Measurements from ENCODE around the gene BRD3. TPM values are rescaled to one million over a fixed set of nuclear protein-coding genes. Genes with fewer than 3 reads are reported as not detected.

Gene BRD3
- total RNA-seq, 2 experiments from 2014 or later = 33.8 to 39.2 TPM

GRCh38 chr9:134004131-134004873, 63.5 kb downstream of the BRD3 start:
- CTCF ChIA-PET = interaction anchor here (2.4 kb wide), 1 partner anchor 10 kb away, joined by 12 read pairs; no protein-coding TSS in a partner anchor
- no peak overlapping the region for H3K4me3 Mint-ChIP-seq
- no peak for ATAC-seq
- intact Hi-C loops (cut with DNase I, micrococcal nuclease) = no loop called here
- POLR2A ChIA-PET = no interaction called here
- H3K9me3 Mint-ChIP-seq (ENCODE audit: low read depth) = no peaks in the 10 kb centered on the region
- DNase-seq = no peak
- no peaks in the 10 kb centered on the region for H3K4me1 Mint-ChIP-seq
- H3K36me3 Mint-ChIP-seq (ENCODE audit: low read depth) = no peaks in the 10 kb centered on the region
- peaks cover 2% of the 10 kb centered on the region for H3K27me3 Mint-ChIP-seq
- H3K27ac Mint-ChIP-seq = no peak overlapping the region

GRCh38 chr9:134003237-134003636, 64.6 kb downstream of the BRD3 start:
- no peaks in the 10 kb centered on the region for H3K4me1 Mint-ChIP-seq
- CTCF ChIA-PET = no interaction called here

GRCh38 chr9:134002796-134003195, 65.0 kb downstream of the BRD3 start:
- H3K9me3 Mint-ChIP-seq (ENCODE audit: low read depth) = no peaks in the 10 kb centered on the region
- no peaks in the 10 kb centered on the region for H3K4me1 Mint-ChIP-seq
- ATAC-seq (no peak), DNase-seq (no peak)
- H3K36me3 Mint-ChIP-seq (ENCODE audit: low read depth) = no peaks in the 10 kb centered on the region
- ChIA-PET CTCF (no interaction called here), POLR2A (no interaction called here)
- H3K4me3 Mint-ChIP-seq = no peak overlapping the region
- H3K27me3 Mint-ChIP-seq = peaks cover 2% of the 10 kb centered on the region
- no peak overlapping the region for H3K27ac Mint-ChIP-seq
- intact Hi-C loops (cut with DNase I, micrococcal nuclease) = no loop called here

More at GRCh38 chr9:134003237-134003636, 64.6 kb downstream of the BRD3 start:
- POLR2A ChIA-PET = no interaction called here
- Mint-ChIP-seq H3K9me3 (ENCODE audit: low read depth) (no peaks in the 10 kb centered on the region), H3K27me3 (peaks cover 2% of the 10 kb centered on the region), H3K27ac (no peak overlapping the region), H3K36me3 (ENCODE audit: low read depth) (no peaks in the 10 kb centered on the region), H3K4me3 (no peak overlapping the region)
- no peak for DNase-seq
- ATAC-seq = no peak
- intact Hi-C loops (cut with DNase I, micrococcal nuclease) = no loop called here

DNA sequence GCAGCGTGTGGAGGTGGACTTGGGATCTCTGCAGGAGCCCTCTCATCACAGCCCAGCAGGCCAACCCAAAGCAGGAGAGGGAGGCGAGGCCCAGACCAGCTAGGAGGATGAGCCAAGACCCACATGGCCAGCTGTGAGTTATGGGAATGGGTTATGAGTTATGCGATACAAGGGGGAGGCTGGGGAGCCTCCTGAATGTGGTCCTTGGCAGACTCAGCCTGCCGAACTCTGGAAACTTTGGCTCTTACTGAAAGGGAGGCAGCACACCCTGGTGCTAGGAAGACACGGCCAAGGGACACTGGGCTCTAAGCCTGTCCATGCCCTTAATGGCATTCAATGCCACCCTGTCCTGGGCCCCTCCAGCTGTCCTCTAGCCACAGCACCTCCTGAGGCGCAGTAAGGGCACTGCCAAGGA, 68.0 kb downstream of the BRD3 start:
- DNase-seq = no peak
- ChIA-PET POLR2A (no interaction called here), CTCF (no interaction called here)
- no peak for ATAC-seq
- no peaks in the 10 kb centered on the region for H3K36me3 Mint-ChIP-seq (ENCODE audit: low read depth)
- H3K9me3 Mint-ChIP-seq (ENCODE audit: low read depth) = no peaks in the 10 kb centered on the region
- no peaks in the 10 kb centered on the region for H3K4me1 Mint-ChIP-seq
- no peaks in the 10 kb centered on the region for H3K27me3 Mint-ChIP-seq
- intact Hi-C loops (cut with DNase I, micrococcal nuclease) = loop anchor here in 1 of 2 experiments (10.0 kb wide), 2 partner anchors 415 to 625 kb away; partner anchors contain the start of genes STKLD1 and SURF4
- H3K4me3 Mint-ChIP-seq = no peak overlapping the region
- H3K27ac Mint-ChIP-seq = no peak overlapping the region

GRCh38 chr9:133998915-133999595, 68.8 kb downstream of the BRD3 start:
- H3K4me3 Mint-ChIP-seq = no peak overlapping the region
- DNase-seq (no peak), ATAC-seq (no peak)
- no peaks in the 10 kb centered on the region for H3K27me3 Mint-ChIP-seq
- CTCF ChIA-PET = no interaction called here
- H3K27ac Mint-ChIP-seq = no peak overlapping the region
- H3K36me3 Mint-ChIP-seq (ENCODE audit: low read depth) = no peaks in the 10 kb centered on the region
- intact Hi-C loops (cut with DNase I, micrococcal nuclease) = loop anchor here in 1 of 2 experiments (10.0 kb wide), 2 partner anchors 414 to 624 kb away; partner anchors contain the start of genes STKLD1 and SURF4
- H3K4me1 Mint-ChIP-seq = no peaks in the 10 kb centered on the region
- POLR2A ChIA-PET = no interaction called here
- H3K9me3 Mint-ChIP-seq (ENCODE audit: low read depth) = no peaks in the 10 kb centered on the region

DNA sequence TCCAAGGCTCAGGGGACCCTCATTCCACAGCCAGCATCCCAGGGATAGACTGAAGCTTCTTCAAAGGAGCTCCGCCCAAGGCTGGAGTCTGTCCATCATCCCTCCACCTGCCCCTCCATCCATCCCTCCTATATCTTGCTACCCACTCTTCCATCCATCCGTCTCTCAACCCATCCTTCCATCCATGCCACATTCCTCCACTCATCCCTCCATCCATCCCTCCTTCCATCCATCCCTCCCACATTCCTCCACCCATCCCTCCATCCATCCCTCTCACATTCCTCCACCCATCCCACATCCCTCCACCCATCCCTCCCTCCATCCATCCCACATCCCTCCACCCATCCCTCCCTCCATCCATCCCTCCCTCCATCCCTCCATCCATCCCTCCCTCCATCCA, 70.2 kb downstream of the BRD3 start:
- Mint-ChIP-seq H3K27me3 (no peaks in the 10 kb centered on the region), H3K4me1 (peaks cover 2% of the 10 kb centered on the region), H3K36me3 (ENCODE audit: low read depth) (no peaks in the 10 kb centered on the region), H3K27ac (no peak overlapping the region), H3K4me3 (no peak overlapping the region), H3K9me3 (ENCODE audit: low read depth) (no peaks in the 10 kb centered on the region)
- ChIA-PET POLR2A (no interaction called here), CTCF (interaction anchor here (0.6 kb wide), 1 partner anchor 204 kb away, joined by 3 read pairs; no protein-coding TSS in a partner anchor)
- intact Hi-C loops (cut with DNase I, micrococcal nuclease) = loop anchor here in 1 of 2 experiments (10.0 kb wide), 2 partner anchors 413 to 623 kb away; partner anchors contain the start of genes STKLD1 and SURF4
- ATAC-seq = no peak
- DNase-seq = no peak

DNA sequence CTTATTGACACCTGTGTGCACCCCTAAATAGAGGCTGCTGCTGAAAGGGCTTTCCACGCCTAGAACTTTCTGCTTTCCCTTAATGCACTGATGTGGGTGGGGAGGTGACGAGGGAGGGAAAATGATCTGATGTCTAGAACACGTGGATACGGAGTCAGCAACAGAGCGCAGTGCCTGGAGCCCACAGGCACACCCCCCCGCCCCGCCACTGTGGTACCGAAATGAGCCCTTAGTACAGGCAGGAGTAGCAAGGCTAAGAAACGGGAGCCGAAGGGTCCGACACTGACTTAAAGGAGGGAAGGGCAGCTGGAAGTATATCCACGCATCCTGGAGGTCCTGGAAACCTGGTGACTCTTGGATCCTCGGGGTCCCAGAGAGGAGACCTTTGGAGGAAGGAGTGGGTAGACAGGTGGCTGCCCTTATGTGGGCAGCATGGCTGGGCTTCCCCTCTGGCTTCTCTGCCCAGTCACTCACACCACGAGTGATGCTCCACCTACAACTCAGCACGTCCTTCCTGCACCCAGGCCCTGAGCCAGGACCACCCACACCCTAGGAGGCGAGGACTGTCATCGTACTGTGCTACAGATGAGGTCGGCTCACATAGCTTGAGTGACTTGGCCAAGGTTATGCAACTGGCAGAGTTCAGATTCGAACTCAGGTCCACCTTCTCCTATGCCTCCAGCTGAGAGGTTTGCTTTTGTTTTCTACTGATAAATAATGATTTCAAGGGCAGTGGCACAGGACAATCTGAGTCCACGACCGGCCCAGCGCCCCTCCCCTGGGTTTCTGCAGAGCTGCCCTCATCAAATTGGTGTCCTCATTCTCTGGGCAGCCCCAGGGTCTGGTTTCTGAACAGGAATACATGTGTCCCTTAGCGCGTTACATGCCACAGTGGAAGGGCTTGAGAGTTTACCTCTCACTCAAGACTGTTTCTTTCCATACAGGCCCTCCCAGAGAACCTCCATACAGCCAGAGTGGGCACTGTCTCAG, 71.0 kb downstream of the BRD3 start:
- Mint-ChIP-seq H3K27ac (no peak overlapping the region), H3K36me3 (ENCODE audit: low read depth) (no peaks in the 10 kb centered on the region), H3K27me3 (no peaks in the 10 kb centered on the region), H3K4me1 (peaks cover 2% of the 10 kb centered on the region), H3K4me3 (no peak overlapping the region), H3K9me3 (ENCODE audit: low read depth) (no peaks in the 10 kb centered on the region)
- no peak for ATAC-seq
- ChIA-PET CTCF (no interaction called here), POLR2A (no interaction called here)
- intact Hi-C loops (cut with DNase I, micrococcal nuclease) = loop anchor here in 1 of 2 experiments (10.0 kb wide), 2 partner anchors 412 to 622 kb away; partner anchors contain the start of genes STKLD1 and SURF4
- no peak for DNase-seq

DNA sequence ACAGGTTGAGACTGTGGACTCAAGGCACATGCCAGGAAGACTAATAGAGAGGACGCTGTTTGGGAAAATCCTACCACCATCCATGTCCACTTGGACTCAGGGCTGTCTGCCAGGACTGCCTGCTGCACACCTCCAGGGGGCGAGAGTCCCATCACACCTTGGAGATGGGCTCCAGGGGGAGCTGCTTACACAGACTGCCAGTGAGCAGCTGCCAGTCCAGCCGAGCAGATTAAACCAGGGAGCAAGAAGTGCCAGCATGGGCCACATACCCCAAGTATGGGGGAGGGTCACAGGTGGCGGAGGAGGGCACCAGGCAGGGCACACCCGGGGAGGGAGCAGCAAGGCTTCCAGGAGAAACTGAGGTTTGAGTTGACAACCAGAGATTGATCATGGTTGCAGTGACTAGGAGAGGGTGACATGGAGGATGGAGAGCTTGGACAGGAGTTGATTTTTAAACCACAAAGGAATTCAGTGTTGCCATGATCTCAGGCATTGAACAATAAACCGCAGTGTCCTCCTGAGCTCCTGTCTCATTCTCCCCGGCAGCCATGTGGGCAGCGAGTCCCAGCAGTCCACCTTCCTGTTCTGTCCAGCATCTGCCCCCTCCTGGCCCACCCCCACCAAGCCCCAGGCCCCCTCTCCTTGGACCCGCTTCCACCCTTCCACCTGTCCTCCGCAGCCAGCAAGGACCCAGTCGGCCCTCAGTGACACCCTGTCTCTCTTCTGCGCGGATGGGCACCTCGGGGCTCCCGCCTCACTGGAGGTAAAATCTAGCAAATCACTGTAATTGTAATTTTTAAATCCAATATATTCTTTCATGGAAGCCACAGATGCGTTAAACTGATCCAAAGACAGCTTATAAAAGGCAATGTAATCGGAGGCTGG, 72.6 kb downstream of the BRD3 start:
- ATAC-seq (no peak), DNase-seq (peak; percentile 43)
- POLR2A ChIA-PET = no interaction called here
- no peak overlapping the region for H3K27ac Mint-ChIP-seq
- H3K36me3 Mint-ChIP-seq (ENCODE audit: low read depth) = no peaks in the 10 kb centered on the region
- no peak overlapping the region for H3K4me3 Mint-ChIP-seq
- peaks cover 2% of the 10 kb centered on the region for H3K4me1 Mint-ChIP-seq
- intact Hi-C loops (cut with DNase I, micrococcal nuclease) = loop anchor here in 1 of 2 experiments (10.0 kb wide), 2 partner anchors 410 to 620 kb away; partner anchors contain the start of genes STKLD1 and SURF4
- H3K9me3 Mint-ChIP-seq (ENCODE audit: low read depth) = no peaks in the 10 kb centered on the region
- peaks cover 3% of the 10 kb centered on the region for H3K27me3 Mint-ChIP-seq
- CTCF ChIA-PET = interaction anchor here (0.6 to 3.3 kb wide), 13 partner anchors 10 to 1196 kb away, joined by 3 to 54 read pairs (median 3); partner anchors contain the start of gene BRD3OS

DNA sequence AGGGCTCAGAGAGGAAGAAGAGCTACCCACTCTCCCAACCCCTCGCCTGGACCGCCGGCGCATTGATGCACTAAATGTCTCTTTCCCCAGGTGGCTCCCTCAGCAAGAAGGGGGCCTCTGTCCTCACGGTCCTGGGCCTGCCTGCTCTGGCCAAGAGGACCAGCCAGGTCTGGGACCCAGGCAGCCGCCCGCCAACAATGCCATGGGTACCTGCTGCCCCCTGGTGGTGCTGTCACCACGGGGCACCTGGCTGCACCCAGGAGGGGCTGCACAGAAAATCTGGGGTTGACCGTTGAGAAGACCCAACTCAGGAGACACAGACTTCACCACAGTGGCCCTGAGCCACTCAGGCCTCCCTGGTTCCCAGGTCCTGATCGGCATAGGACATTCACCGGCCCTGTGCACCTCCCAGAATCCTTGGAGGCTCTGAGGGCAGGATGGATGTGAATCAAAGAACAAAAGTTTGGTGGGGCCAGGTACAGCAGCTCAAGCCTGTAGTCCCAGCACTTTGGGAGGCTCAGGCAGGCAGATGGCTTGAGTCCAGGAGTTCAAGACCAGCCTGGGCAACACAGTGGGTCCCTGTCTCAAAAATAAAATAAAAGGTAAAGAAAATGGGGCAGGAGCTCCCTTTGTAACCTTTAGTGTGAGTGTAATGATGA, 73.3 kb downstream of the BRD3 start:
- no peaks in the 10 kb centered on the region for H3K9me3 Mint-ChIP-seq (ENCODE audit: low read depth)
- intact Hi-C loops (cut with DNase I, micrococcal nuclease) = loop anchor here (1.0 to 10.0 kb wide), 7 partner anchors 105 to 620 kb away; partner anchors contain the start of genes FAM163B (in 1 of the 2), STKLD1 (in 1 of the 2) and SURF4 (in 1 of the 2)
- H3K27me3 Mint-ChIP-seq = peaks cover 3% of the 10 kb centered on the region
- H3K27ac Mint-ChIP-seq = no peak overlapping the region
- ChIA-PET CTCF (interaction anchor here (0.6 to 3.3 kb wide), 21 partner anchors 11 to 1197 kb away, joined by 3 to 54 read pairs (median 3); partner anchors contain the start of gene BRD3OS), POLR2A (no interaction called here)
- ATAC-seq = peak; percentile 69
- no peak overlapping the region for H3K4me3 Mint-ChIP-seq
- peak; percentile 88 for DNase-seq
- peaks cover 2% of the 10 kb centered on the region for H3K4me1 Mint-ChIP-seq
- no peaks in the 10 kb centered on the region for H3K36me3 Mint-ChIP-seq (ENCODE audit: low read depth)
